Activated naive CD4-positive, alpha-beta T cell treated with anti-CD3 and anti-CD28 coated beads, Interleukin-2, amount 50 U/mL, for 16 hours (primary cell): Measurements from ENCODE around the gene IL17B.

ENCODE experiments used
- DNase-seq: peaks from one replicate; pipeline ENCODE4 v3.0.0-alpha.2; 2020

IL17B gene

DNA sequence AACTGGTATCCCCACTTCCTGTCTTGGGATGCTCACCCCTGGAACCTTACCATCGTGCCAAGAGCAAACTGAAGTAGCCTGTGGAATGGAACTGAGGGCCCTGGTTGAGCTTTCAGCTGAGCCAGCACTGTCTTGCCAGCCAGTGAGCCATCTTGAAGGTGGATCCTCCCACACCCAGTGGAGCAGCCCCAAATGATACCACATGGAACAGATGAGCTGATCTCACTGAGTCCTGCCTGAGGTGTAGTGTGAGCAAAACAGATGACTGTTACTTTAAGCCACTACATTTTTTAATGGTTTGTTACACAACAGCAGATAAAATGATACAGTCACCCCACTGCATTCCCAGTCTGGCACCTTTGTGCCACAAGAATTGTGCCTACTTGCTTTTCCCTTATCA lies 23.4 kb downstream of the IL17B start:
- no peak for DNase-seq

DNA sequence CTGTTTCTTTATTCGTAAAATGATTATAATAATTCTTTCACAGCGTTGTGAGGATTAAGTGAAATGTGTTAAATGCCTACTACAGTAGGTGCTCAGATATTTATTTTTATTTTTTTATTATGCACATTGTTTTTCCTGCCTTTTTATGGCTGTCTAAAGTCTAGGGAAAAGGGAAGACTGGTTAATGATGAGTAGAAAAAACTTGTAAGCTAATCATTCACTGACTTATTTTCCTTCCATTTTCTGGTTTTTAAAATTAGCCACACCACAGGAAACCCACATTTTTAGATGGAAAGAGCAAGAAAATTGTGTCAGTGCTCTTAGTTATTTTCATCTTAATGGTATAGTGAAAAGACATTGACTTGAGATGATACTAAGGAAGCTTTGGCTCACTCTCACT lies 25.2 kb downstream of the IL17B start:
- DNase-seq: no peak

DNA sequence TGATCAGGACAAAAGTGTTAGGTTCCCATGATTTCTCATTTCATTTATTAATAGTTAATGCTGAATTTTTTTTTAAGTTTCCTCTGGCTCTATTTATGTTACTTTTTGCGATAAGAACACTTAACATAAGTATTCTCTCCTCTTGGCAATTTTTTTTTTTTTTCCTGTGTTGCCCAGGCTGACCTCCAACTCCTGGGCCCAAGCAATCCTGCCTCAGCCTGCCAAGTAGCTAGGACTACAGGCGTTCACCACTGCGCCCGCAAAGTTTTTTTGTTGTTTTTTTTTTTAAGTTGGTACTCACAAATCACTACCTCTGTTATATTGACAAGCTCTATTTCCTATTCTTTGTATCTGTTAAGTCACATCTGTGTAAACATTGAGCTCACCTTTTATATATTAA lies 26.9 kb downstream of the IL17B start:
- no peak for DNase-seq

DNA sequence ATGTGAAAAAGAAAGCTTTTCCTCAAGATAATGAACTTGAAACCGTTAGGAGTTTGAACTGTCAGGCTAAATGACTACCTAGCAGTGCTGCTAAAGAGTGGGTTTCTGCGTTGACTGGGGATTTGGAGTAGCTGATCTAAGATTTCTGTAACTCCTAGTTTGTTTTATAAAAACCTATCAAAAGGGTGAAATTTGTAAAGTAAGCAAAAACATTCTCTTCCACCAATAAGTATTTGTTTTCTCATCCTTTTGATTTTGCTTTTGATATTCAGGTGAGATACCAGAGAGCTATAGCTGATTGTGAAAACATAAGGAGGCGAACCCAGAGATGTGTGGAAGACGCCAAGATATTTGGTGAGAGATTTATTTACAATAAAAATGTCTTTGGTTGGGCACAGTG lies 29.7 kb downstream of the IL17B start:
- no peak for DNase-seq

DNA sequence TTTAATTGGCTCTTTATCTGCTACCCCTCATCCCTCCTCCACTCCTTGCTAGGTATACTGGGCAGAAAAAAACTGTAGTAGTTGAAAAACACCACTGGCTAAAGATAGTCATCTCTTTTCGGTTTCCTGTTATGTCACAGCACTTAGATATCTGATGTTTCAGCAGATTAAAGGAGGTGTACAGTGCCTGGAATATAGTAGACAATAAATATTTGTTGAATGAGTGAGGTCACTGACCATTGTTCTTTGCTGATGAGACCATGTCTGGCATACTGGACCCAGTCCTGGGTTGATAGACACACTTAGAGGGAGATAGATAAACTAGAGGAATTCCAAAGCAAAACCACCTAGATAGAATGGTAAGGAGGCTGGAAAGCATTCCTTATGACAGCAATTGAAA lies 30.6 kb downstream of the IL17B start:
- no peak for DNase-seq

DNA sequence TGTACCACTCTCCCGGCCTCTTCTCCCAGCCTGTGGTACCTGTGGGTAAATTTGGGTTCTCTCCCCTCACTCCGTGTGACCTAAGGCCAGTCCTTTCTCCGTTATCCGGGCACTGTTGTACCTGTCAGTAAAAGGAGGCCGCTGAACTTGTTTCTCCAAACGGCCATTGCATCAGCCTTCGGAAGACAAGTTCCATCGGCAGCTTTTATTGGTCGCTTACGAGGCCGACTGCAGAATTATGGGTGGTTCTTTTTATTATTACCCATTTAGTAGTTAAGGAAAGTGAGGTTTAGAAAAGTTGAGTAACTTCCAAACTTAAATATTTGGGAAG lies 33.2 kb downstream of the IL17B start:
- DNase-seq: peak; percentile 33

DNA sequence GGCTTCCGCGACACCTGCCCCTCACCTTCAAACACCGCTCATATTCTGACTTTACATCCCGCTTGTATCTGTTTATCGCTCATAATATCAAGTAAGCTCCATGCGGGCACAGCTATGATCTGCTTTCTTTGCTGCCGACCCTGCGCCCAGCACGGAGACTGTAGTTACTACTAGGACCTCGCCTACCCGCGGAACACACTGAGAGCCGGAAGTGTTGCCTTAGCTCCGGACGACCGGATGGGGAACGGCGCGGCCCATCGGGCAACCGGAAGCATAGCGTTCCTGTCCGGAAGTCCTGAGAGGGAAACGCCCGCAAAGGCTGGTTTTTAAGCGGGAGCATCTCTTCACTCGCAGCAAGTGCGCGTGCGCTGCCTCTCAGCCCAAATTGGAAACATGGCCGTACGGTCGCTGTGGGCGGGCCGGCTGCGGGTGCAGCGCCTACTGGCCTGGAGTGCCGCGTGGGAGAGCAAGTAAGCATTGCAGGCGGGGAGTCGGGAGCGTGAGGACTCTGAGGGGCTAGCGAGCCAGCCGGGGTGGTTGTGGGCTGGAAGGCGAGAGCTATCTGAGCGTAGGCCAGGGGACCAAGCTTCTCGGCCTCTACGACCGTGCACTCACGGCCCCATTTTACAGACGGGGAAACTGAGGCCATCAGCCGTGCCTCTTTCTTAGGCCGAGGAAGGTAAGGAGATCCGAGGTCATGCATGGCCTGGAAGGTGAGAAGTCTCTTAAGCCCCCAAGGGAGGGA lies 33.8 kb downstream of the IL17B start, which contains the start of gene GRPEL2:
Gene GRPEL2 (plus strand): TSS at position 353 of the 745 bp plus-strand sequence. CDS start 41 bp downstream, at position 394.
- DNase-seq: peak; percentile 95

DNA sequence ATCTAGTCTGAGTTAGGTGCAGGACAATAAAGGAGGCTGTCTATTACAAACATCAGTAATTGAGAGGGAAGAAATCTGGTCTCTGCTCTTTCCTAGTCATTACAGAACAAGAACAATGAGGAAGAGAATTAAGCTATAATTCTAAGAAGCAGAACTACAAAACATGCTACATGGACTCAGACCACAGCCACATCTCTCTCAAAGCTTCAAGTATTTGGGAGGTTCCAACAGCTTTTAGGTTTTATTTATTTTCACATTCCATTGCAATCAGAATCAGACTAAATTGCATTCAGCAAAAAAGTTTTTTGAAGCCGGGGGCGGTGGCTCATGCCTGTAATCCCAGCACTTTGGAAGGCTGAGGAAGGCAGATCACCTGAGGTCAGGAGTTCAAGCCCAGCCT lies 34.9 kb downstream of the IL17B start:
- DNase-seq: no peak

DNA sequence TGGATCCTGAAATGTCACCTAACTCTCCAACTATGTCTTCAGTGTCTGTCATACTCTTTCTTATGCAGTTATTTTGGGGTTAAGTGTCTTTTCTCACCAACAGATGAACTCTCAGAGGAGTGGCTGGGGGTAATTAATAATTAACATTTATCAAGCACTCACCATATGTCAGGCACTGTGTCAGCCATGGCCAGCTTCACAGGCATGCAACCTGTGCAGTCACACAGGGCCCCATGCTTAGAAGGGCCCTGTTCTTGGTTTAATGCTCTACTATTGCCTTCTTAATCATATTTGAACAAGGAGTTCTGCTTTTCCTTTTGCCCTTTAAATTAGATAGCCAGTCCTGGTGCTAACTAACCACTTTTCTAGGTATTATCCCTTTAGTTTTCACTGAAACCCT lies 37.2 kb downstream of the IL17B start:
- no peak for DNase-seq

DNA sequence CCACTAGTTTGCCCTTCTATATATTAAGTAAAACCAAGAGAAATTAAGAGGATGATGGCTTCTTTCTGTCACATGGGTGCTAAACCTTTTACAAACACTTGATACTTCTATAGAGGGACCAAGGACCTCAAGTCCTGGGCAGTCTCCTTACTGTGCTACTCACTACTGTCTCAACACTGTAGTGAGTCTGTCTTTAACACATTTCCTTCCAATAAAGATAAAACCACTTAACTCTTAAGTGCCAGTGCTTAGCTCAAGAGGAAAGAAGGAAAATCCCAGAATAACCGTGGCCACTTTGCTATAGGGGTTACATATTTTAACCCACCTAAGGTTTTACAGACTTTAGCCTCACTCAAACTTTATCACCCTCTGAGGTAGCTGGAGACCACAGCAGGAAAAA lies 38.2 kb downstream of the IL17B start:
- DNase-seq: no peak

DNA sequence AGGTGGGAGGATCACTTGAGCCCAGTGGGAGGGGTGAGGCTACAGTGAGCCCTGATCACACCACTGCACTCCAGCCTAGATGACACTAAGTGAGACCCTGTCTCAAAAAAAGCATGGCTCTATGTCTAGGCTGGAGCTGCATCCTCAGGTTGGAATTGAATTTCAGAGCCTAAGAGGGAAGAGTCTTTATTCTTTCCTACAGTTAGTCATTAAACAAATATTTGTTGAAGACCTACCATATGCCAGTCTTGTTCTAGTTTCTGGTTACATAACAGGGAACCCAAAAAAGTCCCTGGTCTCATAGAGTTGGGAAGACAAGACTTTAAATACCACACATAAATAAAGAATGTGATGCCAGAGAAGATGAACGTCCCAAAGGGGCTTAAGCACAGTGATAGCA lies 40.7 kb downstream of the IL17B start:
- no peak for DNase-seq

DNA sequence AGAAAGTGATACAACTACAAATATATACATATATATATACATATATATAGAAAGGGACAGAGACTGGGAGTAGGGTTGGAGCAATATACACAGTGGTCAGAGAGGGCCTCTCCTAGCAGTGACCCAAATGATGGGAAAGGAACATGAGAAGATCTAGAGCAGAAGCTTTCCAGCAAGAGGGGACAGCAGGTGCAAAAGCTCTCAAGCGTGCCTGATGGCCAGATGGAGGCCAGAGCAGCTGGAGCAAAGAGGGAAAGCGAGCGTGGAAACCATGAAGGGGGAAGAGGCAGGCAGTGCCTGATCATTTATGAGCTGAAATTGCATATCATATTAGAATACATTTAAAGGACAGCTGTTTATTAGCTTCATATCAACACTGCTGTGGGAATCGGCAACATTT lies 41.4 kb downstream of the IL17B start:
- no peak for DNase-seq

DNA sequence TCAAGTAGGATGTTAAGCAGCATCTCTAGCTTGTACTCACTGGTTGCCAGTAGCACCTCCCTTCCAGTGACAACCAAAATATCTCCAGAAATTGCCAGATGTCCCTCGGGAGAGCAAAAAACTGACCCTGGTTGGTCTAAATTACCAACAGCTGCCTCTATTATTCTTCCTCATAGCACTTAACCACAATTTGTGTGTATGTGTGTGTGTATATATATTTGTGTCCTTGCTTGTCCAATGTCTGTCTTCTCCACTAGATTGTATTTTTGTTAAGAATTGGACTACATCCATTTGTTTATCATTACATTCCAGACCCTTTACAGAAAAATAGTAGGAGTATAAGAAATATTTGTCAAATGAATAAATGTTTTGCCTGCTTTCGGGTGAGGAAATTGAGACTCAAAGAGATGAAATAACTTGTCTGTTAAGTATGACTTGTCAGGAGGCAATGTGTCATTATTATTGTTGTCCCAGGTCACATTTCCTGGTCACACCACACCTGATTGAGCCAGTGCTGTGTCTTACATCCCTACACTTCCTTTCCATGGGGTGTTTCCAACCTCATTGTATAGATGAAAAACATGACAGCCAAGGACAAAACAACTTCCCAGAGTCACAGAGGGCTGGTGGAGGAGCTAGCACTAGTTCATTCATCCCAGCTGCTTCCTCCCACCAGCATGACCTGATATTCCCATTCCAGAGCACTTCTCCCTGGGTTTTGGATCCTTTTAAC lies 45.2 kb downstream of the IL17B start:
- no peak for DNase-seq

DNA sequence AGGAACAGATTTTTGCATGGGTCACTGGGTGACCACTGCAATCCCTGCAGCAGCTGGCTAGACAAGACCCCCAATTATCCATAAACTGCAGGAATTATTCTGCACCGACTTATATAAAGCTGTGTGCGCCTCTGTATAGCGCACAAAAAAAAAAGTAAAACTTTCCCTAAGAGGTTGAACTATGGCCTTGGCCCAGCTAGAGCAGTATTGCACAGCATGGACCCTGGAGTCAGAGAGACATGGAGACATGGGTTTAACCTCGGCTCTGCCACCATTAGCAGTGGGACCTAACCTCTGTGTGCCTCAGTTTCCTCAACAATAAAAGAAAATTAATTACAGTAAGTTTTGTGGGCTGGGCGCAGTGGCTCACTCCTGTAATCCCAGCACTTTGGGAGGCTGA lies 50.9 kb downstream of the IL17B start:
- DNase-seq: no peak

DNA sequence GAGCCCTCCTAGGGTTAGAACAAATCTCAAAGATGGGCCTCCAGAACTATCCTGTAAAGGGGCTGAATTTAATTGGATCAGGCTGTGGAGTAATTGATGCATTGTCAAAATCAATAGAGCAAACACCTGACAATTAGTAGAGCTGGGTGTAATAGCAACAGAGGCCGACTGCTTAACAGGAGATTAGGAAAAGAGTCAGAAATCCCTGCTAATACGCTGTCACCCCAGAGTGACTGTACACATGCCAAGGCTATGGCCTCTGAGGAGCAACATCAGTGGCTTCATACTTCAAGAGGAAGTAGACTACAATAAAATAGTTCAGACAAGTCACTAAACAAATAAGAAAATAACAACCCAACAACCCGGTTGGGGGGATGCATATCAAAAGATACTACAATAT lies 52.5 kb downstream of the IL17B start:
- DNase-seq: no peak

DNA sequence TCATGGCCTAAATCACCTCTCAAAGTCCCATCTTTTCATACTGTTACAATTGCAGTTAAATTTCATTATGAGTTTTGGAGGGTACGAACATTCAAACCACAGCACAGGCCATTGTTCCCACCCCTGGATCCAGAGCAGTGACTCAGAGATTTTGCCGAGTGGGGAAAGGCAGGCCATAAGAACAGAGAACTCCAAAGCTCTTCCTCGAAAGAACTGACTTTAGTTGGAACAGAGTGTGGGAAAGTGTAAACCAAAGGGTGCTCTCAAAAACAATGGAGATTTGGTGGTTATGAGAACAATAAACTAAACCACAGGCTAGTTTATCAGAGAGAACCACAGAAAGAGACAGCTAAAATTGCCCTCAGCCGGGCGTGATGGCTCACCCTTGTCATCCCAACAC lies 53.2 kb downstream of the IL17B start:
- DNase-seq: no peak

DNA sequence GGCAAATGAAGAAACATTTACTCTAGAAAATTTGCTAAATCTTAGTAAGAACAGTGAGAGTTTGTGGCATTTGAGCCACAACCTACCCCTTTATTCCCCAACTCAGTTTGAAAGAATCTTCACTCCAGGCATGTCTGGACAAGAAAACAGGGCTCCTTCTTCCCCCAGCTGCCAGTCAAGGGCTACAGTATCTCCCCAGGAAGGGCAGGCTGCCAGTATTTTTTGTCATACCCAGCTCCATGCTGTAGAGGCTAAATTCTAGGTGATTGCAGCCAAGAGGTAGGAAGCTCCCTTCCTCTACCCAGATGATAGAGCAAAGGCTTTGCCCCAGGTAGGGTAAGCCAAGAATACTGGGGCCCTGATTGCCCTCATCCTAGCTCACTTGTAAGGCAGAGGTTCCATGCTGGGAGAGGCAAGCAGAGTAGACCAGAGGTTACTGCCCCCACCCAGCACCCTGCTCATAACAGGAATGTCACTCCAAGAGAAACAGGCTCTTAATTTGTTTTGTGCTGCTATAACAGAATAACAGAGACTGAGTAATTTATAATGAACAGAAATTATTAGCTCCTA lies 53.8 kb downstream of the IL17B start:
- DNase-seq: no peak

DNA sequence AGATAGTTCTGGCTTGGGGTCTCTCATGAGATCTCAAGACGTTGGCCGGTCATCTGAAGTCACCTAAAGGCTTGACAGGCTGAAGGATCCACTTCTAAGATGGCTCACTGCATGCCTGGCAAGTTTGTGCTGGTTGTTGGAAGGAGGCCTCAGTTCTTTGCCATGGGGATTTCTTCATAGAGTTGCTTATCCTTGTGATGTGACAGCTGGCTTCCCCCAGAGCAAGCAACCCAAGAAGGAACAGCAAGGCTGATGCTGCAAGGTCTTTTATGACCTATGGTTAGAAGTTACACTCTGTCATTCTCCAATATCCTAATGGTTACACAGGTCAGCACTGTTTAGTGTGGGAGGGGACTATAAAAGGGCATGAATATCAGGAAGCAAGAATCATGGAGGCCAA lies 54.5 kb downstream of the IL17B start:
- DNase-seq: no peak
